HG03196 (cell line): Measurements from ENCODE around the gene ZNF70.

Experiments
- ATAC-seq: cut with Tn5 transposase; IDR thresholded peaks from one replicate; pipeline ENCODE4 v1.9.1; 2021; ENCODE audit not compliant: unreplicated experiment

Gene ZNF70

GRCh38 chr22:23779731-23780130 is 28.8 kb upstream of the ZNF70 start:
- no peak for ATAC-seq

- no peak for ATAC-seq
Measured at GRCh38 chr22:23779083-23779482, 28.2 kb upstream of the ZNF70 start.

DNA sequence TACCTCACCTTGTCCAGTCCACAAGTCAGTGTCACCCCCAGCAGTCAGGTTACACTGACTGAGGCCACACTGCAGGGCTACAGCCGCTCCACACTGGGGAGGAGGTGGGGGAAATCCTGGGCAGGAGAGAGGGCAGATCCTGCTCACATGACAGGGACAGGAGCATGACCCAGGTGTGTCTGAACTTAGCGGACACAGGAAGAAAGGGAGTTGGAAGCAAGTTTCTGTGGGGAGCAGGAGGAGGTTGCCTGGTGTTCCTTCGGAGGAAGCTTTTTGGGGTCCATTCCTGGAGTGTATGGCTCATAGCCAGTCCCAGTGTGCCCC is 27.6 kb upstream of the ZNF70 start:
- ATAC-seq, result no peak

GRCh38 chr22:23777776-23778576 is 27.1 kb upstream of the ZNF70 start:
- no peak for ATAC-seq

GRCh38 chr22:23775779-23776375 is 25.0 kb upstream of the ZNF70 start:
- ATAC-seq, result no peak

GRCh38 chr22:23774922-23775436 is 24.1 kb upstream of the ZNF70 start:
- no peak for ATAC-seq

DNA sequence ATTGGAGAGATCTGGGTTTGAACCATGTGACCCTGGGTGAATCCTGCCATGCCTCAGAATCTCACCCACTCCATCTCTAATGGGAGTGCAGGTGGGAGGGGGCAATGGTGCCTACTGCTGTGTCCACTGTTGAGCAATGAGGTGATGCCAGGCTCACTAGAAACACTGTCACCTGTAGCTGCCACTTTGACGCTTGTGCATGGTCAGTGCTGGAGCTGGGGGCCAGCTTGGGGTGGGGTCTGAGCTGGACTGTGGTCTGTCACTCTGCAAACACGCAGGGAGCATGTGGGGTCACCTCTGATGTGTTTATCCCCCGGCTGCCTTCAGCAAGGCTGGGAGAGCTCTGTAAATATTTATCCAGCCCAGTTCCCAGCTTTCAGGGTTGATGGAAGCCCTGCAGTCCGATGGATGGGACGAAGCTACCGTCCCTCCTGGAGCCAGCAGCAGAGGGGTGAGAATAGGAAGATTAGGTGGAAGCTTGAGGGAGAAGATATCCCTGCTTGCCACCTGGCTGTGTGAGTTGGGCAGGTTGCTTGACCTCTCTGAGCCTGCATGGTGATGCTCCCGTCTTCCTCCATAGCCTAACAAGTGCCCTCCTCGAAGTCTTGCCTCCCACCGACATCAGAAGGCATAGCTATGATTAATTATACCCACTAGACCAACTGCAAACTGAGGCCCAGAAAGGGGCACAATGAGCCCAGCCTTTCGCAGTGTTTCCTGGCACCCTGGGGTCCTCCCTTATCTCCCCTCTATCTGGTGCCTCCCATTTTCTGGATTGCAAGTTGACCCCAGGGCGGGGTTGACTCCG is 23.4 kb upstream of the ZNF70 start:
- no peak for ATAC-seq

- no peak for ATAC-seq
Measured at GRCh38 chr22:23773483-23774113, 22.7 kb upstream of the ZNF70 start.

DNA sequence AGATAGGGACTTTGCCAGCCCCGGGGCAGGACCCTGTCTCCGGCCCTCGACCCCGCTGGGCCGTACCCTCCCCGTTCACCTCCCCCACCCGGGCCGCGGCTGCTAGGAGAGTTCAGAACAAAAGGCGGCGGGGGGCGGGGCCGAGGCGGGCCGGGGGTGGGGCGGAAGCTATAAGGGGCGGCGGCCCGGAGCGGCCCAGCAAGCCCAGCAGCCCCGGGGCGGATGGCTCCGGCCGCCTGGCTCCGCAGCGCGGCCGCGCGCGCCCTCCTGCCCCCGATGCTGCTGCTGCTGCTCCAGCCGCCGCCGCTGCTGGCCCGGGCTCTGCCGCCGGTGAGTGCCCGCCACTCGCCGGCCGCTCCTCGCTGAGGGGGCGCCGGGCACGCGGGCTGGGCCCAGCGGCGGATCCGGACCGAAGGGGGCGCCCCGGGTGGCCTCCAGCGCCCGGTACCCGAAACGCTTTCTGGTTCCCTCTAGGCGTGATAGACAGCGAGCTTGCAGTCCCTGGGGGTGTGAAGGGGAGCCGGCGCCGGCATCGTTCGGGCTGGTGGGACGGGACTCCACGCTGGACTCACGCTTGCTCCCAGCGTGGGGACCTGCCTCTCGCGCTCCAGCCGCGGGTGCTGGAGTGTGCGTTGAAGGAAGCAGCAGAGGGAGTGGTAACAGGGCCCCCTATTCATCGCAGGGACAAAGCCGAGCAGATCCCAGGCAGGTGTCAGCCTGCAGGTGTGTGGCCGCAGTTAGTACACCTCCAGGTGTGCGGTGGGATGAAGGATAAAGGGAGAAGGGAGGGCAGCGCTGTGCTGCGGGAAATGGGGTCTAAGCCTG is 21.9 kb upstream of the ZNF70 start, which contains the start of gene MMP11:
TSS of gene MMP11 (plus strand) at position 201 of the 825 bp plus-strand sequence. CDS start at position 223, 22 bp downstream.
- no peak for ATAC-seq

DNA sequence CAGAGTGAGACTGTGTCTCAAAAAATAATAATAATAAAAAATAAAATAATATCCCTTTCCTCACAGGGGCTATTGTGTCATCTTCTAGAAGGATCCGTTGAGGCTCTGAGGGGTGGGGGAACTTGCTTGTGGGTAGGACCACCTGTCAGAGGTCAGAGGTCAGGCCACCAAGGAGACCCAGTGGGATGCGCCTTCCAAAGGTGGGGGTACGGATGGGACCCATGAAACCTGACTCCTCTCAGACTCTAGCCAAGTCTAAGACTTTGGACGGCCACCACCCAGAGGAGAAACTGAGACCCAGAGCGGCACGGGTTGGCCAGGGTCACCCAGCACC is 21.4 kb upstream of the ZNF70 start:
- ATAC-seq, result no peak

- no peak for ATAC-seq
Measured at GRCh38 chr22:23769321-23769965, 18.5 kb upstream of the ZNF70 start.

DNA sequence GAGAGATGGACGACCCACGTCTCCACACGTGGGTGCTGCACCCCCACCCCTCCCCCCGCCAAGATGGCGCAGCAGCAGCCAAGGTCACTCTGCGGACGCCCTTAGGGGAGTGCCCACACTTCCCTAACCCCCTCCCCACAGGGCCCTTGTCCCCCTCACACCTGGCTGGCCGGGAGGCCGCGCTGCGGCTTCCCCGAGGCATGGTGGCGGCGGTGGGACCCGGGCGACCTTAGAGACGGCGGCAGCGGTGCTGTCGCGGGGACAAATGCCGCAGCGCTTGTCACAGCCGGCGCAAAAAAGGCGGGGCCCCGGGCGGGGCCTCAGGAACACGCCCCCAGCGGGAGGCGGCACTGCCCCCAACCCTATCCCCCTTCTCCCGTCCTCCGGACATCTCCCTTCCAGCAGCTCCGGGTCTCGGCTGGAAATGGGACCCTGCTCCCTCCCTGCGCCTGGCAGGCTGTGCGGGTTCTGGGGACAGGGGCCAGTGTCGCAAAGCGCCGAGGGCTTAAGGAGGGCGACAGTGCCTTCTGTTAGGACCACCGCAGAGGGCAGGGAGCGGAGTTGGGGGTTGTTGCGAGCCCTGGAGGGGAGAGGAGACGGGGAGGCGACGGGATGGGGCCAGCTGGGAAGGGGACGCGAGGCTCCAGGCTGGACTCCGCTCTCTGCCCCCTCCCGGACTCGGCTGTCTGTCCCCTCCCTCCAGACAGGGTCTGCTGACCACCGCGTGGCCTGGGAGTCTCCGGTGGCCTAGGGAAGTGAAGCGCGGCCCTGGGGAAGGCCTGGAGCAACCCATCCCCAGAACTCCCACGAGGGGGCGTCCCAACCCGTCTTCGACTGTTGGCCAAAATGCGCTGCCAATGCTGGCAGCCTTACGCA is 17.0 kb upstream of the ZNF70 start, which contains the start of gene CHCHD10:
TSS of gene CHCHD10 (minus strand) at position 300 of the 876 bp plus-strand sequence. CDS start at position 202, 98 bp downstream.
- ATAC-seq, result no peak

DNA sequence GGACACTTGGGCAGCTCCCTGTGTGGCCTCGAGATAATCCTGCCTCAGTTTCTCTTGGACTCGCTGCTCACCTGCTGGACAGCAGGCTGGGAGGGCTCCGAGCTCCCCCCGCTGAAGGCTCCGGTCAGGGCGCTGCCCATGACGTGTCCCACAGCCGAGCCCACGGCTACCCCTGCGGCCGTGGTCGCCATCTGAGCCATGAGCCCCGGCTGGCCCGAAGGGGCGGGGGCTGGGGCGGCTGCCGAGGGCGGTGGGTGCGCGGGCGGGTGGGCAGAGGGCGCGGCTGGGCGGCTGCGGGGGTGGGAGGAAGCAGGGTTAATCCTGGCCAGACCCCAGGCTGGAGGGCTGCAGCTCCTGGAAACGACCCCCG is 16.4 kb upstream of the ZNF70 start:
- no peak for ATAC-seq

DNA sequence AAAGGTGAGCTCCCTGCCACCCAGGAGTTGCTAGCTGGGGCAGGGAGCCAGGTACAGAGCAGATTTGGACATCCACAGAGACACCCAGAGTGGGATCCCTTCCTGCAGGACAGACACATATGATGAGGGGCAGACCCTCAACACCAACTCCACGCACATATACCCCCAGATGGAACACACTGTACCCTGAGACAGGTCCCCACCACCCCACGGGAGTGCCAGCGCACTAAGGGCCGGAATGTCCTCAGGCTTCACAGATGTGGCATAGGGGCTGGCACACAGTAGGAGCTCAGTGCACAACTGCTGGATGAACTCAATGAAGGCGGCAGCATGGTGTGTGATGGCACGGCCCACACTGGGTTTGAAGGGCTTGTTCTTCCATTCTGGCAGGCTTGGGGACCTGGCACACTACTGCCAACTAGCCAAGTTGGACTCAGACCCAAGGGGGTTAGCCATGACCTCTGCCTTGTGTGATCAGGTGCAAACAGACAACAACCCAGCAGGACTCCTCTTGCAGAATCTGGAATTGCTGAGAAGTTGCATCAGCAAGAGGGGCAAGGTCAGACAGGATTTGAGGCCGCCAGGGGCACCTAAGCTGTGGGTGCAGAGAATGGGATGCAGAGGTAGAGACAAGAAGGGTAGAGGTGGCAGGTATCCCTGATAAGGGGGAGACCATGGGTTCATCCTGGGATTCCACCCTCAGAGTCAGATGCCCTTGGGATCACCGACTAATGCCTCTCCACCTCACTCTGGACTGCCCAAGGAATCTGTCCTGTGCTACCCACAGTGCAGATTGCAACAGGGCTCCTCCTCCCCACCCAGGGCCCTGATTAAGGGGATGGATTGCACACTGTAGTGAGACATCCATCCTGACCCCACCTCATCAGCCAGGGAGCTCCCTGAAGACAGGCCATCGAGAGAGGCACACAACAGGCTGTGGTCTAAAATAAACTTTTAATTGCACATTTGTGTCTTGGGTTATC is 14.3 kb upstream of the ZNF70 start:
- no peak for ATAC-seq

DNA sequence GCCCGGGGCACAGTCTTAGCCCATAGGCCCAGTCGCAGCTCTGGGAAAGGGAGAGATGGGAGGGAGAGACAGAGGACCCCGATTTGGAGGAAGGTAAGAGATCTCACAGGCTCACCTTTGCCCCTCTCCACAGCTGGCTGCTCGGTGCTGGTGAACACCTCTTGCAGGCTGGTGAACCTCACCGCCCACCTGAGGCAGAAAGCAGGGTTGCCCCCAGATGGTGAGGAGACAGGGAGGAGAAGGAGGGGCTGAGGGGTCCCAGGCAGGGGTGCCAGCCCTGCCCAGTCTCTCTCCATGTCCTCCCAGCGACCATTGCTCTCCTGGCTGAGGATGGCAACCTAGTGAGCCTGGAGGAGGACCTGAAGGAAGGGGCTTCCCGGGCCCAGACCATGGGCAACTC is 13.0 kb upstream of the ZNF70 start:
- no peak for ATAC-seq

- ATAC-seq, result no peak
Measured at GRCh38 chr22:23763579-23763945, 12.7 kb upstream of the ZNF70 start.

DNA sequence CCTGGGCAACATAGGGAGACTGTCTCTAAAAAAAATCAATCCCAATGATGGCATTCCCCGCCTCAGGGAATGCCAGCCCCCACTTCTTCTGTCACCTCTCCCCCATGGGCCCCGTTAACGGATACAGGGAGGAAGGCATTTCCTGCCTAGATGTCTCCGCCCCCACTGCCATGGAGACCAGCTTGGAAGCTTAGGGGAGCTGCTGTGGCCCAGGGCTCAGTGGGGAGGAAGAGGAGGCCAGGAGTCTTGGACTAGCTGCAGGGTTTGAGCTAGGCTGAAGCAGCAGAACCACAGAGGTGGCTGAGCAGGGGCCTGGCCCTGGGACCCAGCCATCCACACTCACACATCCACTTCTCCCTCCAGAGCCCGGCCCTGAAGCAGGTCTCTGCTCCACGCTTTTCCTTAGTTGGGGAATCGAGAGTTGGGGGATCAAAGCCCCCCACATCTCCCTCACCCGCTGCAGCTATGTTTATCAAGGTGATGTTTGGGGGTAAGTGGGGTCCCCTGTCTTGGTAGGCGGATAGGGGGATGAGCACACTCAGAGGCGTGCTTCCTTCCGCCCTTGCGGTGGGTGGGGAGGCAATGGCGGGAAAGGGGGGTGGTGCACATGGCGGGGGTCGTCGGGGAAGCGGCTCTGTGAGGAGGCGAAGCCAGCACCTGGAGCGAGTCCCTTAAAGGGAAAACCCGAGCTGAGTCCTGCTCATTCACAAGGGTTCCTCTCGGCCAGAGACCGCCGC is 12.1 kb upstream of the ZNF70 start, which contains the start of gene C22orf15:
TSS of gene C22orf15 (plus strand) at position 149 of the 737 bp plus-strand sequence. CDS start at position 466, 317 bp downstream.
- no peak for ATAC-seq
